Hypothalamus (tissue), 51 donors: ENCODE data around the gene PRM1.

Source experiments
- DNase-seq, 51 donors: peaks; one replicate each; lab custom pipeline; 2025; lab: John Stamatoyannopoulos, UW

The PRM1 gene

DNA sequence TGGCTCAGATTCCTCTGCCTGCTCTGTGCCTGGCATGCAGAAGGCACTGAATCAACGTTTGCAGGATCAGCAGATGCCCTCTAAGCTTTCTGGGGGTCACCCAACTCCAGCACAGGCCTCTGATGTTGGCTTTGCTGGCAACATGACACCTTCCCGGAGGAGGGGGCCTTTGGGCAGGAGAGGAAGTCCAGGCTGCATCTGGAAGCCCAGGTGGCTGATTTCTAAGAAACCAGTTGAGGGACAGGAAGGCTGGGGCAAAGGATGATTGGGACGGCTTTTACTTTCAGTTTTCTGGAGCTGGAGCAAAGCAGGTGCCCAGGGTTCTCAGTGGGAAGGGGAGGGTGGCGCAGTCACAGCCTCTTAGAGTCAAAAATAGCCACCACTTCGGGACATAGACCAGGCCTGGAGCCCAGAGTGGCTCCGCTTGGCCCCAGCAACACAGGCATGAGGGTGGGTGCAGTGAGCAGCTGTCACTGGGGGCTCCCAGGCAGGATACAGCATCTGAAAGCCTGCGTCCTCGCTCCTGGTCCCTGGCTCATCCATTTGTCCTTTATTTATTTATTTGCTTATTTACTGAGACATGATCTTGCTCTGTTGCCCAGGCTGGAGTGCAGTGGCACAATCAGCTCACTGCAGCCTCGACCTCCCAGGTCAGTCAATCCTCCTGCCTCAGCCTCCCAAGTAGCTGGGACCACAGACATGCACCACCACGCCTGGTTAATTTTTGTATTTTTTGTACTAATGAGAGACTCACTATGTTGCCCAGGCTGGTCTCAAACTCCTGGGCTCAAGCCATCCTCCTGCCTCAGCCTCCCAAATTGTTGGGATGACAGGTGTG lies 40.3 kb downstream of the PRM1 start:
- no peak for DNase-seq

DNA sequence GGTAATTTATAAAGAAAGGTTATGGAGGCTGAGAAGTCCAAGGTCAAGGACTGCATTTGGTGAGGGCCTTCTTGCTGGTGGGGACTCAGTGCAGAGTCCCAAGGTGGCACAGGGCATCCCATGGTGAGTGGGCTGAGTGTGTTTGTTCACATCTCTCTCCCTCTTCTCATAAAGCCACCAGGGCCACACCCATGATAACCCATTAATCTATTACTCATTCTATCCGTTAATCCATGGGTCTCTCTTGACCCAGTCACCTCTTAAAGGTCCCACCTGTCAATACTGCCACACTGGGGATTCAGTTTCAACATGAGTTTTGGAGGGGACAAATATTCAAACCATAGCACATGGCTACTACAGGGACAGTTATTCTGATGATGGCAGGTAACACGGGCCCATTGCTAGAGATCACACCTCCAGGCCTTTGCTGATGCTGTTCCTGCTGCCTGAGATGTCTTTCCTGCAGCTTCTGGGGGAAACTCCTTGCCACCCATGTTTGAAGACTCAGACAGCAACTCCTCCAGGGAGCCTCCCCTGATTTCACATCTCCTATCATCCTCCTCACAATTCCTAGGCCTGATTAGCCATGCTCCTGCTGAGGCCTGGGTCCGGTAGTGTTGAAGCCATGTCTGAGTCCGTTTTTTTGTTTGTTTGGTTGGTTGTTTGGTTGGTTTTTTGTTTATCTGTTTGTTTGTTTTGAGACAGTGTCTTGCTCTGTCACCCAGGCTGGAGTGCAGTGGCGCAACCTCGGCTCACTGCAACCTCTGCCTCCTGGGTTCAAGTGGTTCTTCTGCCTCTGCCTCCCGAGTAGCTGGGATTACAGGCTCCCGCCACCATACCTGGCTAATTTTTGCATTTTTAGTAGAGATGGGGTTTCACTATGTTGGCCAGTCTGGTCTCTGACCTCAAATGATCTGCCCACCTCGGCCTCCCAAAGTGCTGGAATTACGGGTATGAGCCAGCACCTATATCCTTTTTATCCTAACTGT lies 41.2 kb downstream of the PRM1 start:
- DNase-seq, result no peak

DNA sequence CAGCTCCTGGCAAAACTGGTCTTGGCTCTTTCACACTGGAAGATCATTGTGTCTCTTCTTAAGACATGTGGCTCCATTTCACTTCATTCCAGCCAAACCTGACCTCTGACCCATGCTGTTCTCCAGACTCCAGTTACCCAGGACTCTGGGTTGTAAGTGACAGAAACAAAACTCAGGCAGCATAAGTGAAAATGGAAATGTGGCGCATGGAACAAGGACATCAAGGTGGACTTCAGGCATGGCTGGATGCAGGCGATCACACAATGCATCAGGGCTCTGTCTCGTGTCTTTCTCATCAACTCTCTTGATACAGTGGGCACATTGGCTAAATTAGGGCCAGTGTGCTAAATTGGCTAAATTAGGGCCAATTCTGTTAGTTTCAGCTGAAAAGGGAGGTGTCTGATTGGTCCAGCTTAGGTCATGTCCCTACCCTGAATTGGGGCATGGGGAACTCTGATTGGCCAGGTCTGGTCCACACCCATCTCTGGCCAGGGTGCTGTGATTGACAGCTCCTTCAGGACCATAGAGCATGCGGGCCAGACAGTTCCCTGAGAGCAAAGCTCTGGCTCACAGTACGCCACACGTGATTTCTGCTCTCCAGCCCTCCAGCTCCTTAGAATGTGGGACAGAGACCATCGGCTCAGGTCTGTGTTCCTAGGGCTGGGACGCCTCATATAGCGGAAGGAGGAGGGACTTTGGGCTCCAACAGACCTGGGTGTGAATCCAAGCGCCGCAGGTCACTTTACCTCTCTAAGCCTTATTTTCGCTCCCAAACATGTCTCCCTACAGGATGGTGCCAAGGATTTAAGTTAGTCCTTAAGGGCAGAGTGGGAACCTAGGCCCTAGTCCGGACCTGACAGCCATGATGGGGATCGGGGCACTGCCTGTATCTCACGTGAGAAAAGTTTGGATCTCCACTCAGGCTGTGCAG lies 42.6 kb downstream of the PRM1 start:
- DNase-seq, result no peak

DNA sequence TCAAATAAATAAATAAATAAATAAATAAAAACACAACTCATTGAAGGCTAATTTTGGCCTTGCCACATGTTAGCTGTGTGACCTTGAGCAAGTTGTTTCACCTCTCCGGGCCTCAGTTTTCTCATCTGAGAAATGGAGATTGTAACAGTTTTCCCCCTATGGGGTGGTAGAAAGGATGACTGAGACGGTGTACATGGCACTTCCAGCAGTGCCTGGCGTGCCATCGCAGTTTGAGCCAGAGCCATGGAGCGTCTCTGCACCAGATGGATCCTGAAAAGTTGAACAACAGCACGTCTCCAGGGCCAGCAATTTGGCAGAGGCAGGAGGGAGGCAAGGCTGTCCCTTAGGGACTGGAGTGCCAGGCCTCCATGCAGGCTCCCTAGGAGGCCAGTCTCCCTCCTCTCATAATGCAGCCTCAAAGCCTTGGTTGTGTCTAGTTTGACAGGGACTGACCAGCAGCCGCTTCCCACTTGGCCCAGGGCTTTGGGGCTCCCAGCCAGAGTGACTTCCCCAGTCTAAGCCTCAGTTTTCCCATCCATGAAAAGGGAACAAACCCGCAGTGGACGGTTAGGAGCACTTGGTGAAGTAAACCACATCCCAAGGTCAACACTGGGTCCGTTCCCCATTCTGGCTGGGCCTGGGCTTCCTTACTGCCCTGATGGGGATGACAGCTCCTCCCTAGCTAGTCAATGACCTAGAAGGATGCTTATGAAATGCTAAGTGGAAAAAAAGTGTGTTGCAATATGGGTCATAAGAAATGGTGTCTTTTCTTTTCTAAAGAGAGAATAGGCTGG lies 44.5 kb downstream of the PRM1 start:
- no peak for DNase-seq

DNA sequence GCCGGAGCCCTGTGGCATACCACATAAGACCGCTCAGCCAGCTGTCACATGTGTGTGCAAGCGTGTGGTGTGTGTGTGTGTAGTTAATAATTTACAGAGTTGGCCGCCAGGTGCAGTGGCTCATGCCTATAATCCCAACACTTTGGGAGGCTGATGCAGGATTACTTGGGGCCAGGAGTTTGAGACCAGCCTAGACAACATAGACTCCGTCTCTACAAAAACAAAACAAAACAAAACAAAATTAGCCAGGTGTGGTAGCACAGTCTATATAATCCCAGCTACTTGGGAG lies 45.5 kb downstream of the PRM1 start:
- no peak for DNase-seq

DNA sequence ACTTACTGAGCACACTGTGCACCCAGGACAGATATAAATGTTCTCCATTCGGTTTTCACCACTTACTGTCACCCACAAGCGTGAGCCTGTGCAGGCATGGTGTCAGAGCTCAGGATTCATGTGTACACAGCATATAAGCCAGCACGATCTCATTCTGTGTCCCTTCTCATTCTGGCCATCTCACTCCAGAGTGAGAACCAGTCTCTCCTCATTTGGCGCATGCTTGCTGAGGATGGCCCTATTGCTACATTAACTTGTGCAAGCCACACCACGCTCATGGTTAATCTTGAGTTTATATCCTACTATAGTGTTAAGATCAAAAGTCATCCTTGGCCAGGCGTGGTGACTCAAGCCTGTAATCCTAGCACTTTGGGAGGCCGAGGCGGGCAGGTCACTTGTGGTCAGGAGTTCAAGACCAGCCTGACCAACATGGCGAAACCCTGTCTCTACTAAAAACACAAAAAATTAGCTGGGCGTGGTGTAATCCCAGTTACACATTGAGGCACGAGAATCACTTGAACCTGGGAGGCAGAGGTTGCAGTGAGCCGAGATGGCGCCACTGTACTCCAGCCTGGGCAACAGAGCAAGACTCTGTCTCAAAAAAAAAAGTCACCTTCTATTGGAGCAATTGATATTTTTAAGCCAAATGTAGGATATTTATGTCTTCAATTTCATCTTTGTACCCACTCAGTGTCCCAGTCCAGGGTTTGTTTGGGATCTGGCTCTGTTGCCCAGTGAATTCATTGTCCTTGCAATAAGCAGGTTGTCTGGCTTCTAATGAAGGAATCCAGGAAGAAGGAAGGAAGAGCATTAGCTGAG lies 46.0 kb downstream of the PRM1 start:
- no peak for DNase-seq

DNA sequence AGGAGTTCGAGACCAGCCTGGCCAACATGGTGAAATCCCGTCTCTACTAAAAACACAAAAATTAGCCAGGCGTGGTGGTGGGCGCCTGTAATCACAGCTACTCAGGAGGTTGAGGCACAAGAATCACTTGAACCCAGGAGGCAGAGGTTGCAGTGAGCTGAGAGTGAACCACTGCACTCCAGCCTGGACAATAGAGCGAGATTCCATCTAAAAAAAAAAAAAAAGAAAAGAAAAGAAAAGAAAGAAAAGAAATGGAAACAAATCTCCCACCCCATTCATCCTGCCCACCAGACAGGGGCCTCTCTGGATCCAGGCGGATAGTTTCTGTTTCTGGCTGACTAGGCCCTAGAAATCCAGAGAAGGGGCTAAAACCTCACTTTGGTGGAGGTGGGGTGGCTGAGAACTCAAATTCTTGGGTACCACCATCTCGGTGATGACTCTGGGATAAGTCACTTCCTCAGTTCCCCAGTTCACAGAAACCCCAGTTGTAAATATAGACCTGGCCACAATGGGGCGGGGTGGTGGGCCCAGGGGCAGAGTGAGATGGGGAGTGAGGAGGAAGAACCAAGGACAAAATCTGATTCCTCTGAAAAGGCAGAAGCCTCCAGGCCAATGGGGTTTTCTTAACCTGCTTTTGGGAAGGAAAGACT lies 47.3 kb downstream of the PRM1 start:
- no peak for DNase-seq

DNA sequence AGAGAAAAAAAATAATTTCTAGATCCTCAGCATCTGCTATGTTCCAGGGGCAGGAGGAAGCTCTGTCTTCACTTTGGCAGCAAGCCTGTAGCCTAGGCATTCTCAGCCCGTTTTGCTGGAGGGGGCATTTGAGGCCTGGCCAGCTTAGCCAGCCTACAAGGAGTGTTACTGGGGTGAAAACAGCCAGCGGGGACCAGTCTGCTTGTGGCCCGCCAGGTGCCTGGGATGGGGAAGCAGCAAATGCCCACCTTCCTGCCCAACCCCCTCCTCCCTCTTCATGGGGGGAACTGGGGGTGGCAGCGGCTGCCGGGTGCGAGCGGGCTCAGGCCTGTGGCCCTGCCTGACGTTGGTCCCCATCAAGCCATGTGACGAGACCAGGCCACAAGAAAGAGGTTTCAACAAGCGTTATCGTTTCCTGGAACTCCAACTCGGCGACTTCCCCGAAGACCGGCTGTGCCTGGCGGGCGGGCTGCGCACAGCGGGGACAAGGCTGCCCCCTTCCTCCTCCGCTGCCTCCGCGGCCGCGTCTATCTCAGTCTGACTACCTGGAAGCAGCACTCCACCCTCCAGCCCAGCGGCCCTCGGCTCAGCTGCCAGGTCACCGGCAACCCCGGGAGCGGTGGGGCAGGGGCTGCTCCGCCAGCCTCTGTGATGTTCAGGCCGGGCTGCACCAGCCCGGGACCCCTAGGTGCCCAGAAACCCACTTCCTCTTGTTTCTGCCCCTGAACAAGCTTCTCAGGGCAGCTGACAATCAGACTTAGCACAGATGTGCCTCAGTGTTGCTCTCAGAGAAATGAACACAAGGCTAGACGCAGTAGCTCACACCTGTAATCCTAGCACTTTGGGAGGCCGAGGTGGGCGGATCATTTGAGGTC lies 48.0 kb downstream of the PRM1 start:
- peak in 10 of 51 donors; percentile 5 to 46 (median 17) for DNase-seq

DNA sequence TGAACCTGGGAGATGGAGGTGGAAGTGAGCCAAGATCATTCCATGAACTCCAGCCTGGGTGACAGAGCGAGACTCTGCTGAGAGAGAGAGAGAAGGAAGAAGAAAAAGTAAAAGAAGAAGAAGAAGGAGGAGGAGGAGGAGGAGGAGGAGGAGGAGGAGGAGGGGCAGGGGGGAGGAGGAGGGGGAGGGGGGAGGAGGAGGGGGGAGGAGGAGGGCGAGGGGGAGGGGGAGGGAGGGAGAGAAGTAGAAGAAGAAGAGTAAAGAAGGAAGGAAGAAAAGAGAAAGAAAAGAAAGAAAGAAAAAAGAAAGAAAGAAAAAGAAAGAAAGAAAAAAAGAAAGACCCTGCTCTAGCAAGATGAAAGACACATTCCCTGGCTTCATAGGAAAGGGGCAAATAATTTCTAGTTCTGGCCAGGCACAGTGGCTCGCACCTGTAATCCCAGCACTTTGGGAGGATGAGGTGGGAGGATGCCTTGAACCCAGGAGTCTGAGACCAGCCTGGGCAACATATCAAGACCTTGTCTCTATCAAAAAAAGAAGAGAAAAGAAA lies 48.8 kb downstream of the PRM1 start:
- no peak for DNase-seq

DNA sequence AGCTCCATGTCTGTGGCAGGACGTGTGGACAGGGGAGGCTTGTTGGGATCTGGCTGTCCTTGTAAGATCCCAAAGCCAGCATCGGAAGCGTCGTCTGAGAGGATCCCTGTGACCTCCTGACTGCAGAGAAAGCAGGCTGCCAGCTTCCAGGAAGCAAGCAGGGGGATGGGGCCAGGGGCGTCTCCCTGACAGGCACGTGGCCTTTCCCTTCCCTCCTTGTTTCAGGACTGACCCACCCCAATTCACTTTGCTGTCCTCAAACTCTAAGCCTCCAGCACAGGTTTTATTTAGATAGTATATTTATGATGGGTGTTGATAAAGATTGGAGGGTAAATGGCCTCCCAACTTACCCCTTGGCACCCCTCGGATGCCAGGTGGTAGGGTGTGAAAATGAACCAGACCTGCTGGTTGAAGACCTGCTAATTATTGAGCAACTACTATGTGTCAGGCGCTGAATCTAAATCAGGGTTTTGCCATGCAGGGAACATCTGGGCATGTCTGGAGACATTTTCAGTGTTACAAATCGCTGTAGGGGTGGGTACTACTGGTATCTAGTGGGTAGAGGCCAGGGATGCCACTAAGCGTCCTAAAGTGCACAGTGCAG lies 49.7 kb downstream of the PRM1 start:
- no peak for DNase-seq
